K562 (cell line): ENCODE data around the gene ETHE1. TPM values are rescaled to one million over a fixed set of nuclear protein-coding genes. Genes with fewer than 3 reads are reported as not detected.

Source experiments
- CEBPZ ChIP-seq: fragments of 150-350 bp; IDR thresholded peaks from 2 replicates; pipeline ENCODE4 v1.6.1; 2014; ENCODE audit warnings: low read depth, mild to moderate bottlenecking, low read length, borderline replicate concordance
- E2F3 ChIP-seq: fragments of 250-450 bp; sonication (Bioruptor Pico); IDR thresholded peaks from 2 replicates; pipeline ENCODE4 v1.4.0; 2020; ENCODE audit warnings: mild to moderate bottlenecking
- ETV6 ChIP-seq, 3 experiments: fragments of 150-350 bp in 1 of 3; sonication (generic) in 1 of 3; formaldehyde crosslinking in 1 of 3; IDR thresholded peaks; 2 replicates each; pipeline versions ENCODE4 v1.6.1 to v1.8.0; 2014 to 2022; ENCODE audit warnings: borderline replicate concordance in 2 of 3, low read depth in 2 of 3, antibody characterized with exemption in 1 of 3, low read length in 1 of 3, mild to moderate bottlenecking in 1 of 3, missing genetic modification reagents in 1 of 3
- PHF8 ChIP-seq: fragments of 200-600 bp; sonication (generic); IDR thresholded peaks from 2 replicates; pipeline ENCODE4 v1.6.1; 2012; ENCODE audit warnings: mixed run types, mild to moderate bottlenecking, inconsistent platforms, low read length, moderate library complexity, borderline replicate concordance
- PRPF4 ChIP-seq: fragments of 200-400 bp; formaldehyde crosslinking; IDR thresholded peaks from one replicate; pipeline ENCODE4 v1.6.1; 2017; ENCODE audit warnings: low read length, low read depth, mild to moderate bottlenecking; ENCODE audit not compliant: insufficient read depth, poor library complexity, severe bottlenecking
- SMAD2 ChIP-seq: fragments of 150-350 bp; IDR thresholded peaks from 2 replicates; pipeline ENCODE4 v1.6.1; 2014; ENCODE audit warnings: low read depth, mild to moderate bottlenecking, low read length
- SNIP1 ChIP-seq: fragments of 450-650 bp; IDR thresholded peaks from 2 replicates; pipeline ENCODE4 v1.7.1; 2017; ENCODE audit warnings: low read depth, mild to moderate bottlenecking
- STAT5B ChIP-seq: fragments of 250-450 bp; sonication (Bioruptor Pico); IDR thresholded peaks from 2 replicates; pipeline ENCODE4 v1.8.0; 2021; ENCODE audit warnings: mild to moderate bottlenecking, inconsistent platforms
- ZNF217 ChIP-seq: sonication (generic); formaldehyde crosslinking; IDR thresholded peaks from 2 replicates; pipeline ENCODE4 v1.8.0; 2022; ENCODE audit warnings: mild to moderate bottlenecking, missing genetic modification reagents
- ZNF282 ChIP-seq: sonication (generic); formaldehyde crosslinking; IDR thresholded peaks from 2 replicates; pipeline ENCODE4 v1.8.1; 2023; ENCODE audit warnings: missing genetic modification reagents
- ZNF408 ChIP-seq: fragments of 250-450 bp; sonication (Bioruptor Pico); IDR thresholded peaks from 2 replicates; pipeline ENCODE4 v1.4.0; 2020; ENCODE audit warnings: low read depth, mild to moderate bottlenecking, moderate library complexity
- polyA plus RNA-seq, 8 experiments: library from polyadenylated mRNA; depleted of rRNA in 4 of 8; stranded (reverse) in 5 of 8; unstranded in 3 of 8; fragments of >200 nt; fragmentation: Nextera tagmentation in 2 of 8; fragmentation: Illumina TruSeq in 1 of 8; extraction: Ambion mirVana in 2 of 8; extraction: Trizol in 1 of 8; gene quantifications; 2 replicates each; pipeline versions ENCODE4 v1.2.1 to v1.2.3, GENCODE V29; 2011 to 2014; ENCODE audit warnings: inconsistent platforms in 1 of 8, missing spikeins in 1 of 8
- total RNA-seq, 7 experiments: library from RNA; depleted of rRNA in 6 of 7; stranded (reverse); fragments of >200 nt in 6 of 7; fragmentation: Illumina TruSeq in 2 of 7; extraction: Trizol in 2 of 7; gene quantifications; 2 replicates each; pipeline versions ENCODE4 v1.2.1 to v1.2.3, GENCODE V29; 2011 to 2021; ENCODE audit warnings: low replicate concordance in 1 of 7
- TF ChIP-seq, protein P1 (sequence below), 2 experiments: fragments of 450-650 bp; formaldehyde crosslinking in 1 of 2; IDR thresholded peaks; 2 replicates each; pipeline versions ENCODE4 v1.4.0 to v1.6.1; 2014 to 2020; ENCODE audit warnings: mild to moderate bottlenecking in 2 of 2, borderline replicate concordance in 1 of 2, low read depth in 1 of 2

ETHE1 gene
- total and polyA plus RNA-seq, 9 of the 15 experiments (the other 6 are each of a cell fraction or from before 2014, with no cell fraction given) = 2.9 to 21.0 (median 10.2) TPM

DNA sequence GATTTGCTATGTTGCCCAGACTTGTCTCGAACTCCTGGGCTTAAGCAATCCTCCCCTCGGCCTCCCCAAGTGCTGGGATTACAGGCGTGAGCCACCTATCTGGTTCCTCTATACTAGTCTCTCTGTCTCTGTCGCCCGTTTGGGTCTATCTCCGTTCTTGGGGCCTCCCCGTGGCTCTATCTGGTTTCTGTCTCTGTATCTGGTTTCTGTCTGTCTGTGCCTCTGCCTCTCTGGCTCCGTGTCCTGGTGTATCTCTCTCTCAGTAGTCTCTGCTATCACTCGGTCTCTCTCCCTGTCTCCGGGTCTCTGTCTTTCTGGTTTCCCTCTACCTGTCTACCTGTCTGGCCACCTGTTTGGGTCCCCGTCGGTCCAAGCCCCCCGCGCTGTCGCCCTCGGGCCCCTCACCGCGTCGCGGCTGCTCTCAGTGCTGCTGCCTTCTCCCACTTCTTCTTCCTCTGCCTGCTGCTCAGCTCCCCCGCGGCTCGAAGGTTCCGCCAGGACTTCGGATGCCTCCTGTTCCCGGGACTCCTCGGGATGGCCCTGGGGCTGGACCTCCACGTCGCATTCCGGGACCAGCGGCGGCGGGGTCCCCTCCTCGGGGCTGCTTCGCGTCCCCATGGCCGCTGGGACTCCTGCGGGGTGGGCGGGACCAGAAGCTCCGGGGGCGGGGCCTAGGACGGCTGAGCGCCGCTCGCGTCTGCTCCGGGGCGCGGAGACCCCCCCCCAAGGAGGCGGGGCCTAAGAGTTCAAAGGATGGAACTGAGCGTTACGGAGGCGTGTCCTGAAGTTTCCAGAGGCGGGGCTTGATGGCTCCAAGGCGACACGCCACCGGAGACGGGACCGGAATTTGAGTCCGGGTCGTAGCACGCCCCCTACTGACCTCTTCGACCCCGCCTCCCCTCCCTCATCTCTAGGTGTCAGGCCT lies 23.2 kb downstream of the ETHE1 start (continued):
- TF ChIP-seq ZNF408 (CRISPR knock-in tag) (no peak), E2F3 (no peak), PRPF4 (no peak), PHF8 (peak; percentile 77; the same call in 1 of the 2 replicates), SMAD2 (no peak), ETV6 (IDR thresholded peaks at IDR 0.05; ENCODE audit: borderline replicate concordance in 1 of 2, low read depth in 2 of 2, low read length in 1 of 2) (no peak), ETV6 (CRISPR knock-in tag; IDR thresholded peaks at IDR 0.05; ENCODE audit: borderline replicate concordance) (no peak), SNIP1 (no peak), CEBPZ (no peak), ZNF217 (CRISPR knock-in tag) (no peak), STAT5B (CRISPR knock-in tag) (no peak), ZNF282 (CRISPR knock-in tag) (no peak)
- TF ChIP-seq, protein P1, sequence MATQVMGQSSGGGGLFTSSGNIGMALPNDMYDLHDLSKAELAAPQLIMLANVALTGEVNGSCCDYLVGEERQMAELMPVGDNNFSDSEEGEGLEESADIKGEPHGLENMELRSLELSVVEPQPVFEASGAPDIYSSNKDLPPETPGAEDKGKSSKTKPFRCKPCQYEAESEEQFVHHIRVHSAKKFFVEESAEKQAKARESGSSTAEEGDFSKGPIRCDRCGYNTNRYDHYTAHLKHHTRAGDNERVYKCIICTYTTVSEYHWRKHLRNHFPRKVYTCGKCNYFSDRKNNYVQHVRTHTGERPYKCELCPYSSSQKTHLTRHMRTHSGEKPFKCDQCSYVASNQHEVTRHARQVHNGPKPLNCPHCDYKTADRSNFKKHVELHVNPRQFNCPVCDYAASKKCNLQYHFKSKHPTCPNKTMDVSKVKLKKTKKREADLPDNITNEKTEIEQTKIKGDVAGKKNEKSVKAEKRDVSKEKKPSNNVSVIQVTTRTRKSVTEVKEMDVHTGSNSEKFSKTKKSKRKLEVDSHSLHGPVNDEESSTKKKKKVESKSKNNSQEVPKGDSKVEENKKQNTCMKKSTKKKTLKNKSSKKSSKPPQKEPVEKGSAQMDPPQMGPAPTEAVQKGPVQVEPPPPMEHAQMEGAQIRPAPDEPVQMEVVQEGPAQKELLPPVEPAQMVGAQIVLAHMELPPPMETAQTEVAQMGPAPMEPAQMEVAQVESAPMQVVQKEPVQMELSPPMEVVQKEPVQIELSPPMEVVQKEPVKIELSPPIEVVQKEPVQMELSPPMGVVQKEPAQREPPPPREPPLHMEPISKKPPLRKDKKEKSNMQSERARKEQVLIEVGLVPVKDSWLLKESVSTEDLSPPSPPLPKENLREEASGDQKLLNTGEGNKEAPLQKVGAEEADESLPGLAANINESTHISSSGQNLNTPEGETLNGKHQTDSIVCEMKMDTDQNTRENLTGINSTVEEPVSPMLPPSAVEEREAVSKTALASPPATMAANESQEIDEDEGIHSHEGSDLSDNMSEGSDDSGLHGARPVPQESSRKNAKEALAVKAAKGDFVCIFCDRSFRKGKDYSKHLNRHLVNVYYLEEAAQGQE (IDR thresholded peaks at IDR 0.05; ENCODE audit: borderline replicate concordance) = peak; percentile 30; the same call in 1 of the 2 replicates
- TF ChIP-seq, protein P1 (CRISPR knock-in tag; IDR thresholded peaks at IDR 0.05; ENCODE audit: low read depth) = no peak
